SU-DHL-6 (cell line): Measurements from ENCODE around the gene GDPGP1.

Experiments
- CTCF ChIP-seq: fragments of 200-600 bp; sonication (generic); IDR thresholded peaks from one replicate; pipeline ENCODE4 v1.5.1; 2017; ENCODE audit warnings: antibody characterized with exemption, mild to moderate bottlenecking, low read length, moderate library complexity; ENCODE audit not compliant: insufficient read depth, poor library complexity, severe bottlenecking
- EZH2phosphoT487 ChIP-seq: fragments of 200-600 bp; sonication (generic), shearing (Covaris generic); conservative IDR thresholded peaks from 2 replicates; pipeline ENCODE4 v1.6.1; 2018; ENCODE audit warnings: mild to moderate bottlenecking, antibody characterized with exemption, low read length, moderate library complexity, mixed read lengths

GRCh38 chr15:90271459-90272166 lies 37.6 kb downstream of the GDPGP1 start:
- TF ChIP-seq CTCF, result no peak
- TF ChIP-seq EZH2phosphoT487, result no peak
